ENCODE data around the gene ASL. TPM values are rescaled to one million over a fixed set of nuclear protein-coding genes. Genes with fewer than 3 reads are reported as not detected.

ASL gene
- total RNA-seq, 1 experiment from 2014 or later = 46.9 TPM

GRCh38 chr7:66110856-66111255, 35.2 kb downstream of the ASL start (continued):
- TF ChIP-seq SP1 (IDR thresholded peaks at IDR 0.05; ENCODE audit: low read depth) = peak; percentile 91

DNA sequence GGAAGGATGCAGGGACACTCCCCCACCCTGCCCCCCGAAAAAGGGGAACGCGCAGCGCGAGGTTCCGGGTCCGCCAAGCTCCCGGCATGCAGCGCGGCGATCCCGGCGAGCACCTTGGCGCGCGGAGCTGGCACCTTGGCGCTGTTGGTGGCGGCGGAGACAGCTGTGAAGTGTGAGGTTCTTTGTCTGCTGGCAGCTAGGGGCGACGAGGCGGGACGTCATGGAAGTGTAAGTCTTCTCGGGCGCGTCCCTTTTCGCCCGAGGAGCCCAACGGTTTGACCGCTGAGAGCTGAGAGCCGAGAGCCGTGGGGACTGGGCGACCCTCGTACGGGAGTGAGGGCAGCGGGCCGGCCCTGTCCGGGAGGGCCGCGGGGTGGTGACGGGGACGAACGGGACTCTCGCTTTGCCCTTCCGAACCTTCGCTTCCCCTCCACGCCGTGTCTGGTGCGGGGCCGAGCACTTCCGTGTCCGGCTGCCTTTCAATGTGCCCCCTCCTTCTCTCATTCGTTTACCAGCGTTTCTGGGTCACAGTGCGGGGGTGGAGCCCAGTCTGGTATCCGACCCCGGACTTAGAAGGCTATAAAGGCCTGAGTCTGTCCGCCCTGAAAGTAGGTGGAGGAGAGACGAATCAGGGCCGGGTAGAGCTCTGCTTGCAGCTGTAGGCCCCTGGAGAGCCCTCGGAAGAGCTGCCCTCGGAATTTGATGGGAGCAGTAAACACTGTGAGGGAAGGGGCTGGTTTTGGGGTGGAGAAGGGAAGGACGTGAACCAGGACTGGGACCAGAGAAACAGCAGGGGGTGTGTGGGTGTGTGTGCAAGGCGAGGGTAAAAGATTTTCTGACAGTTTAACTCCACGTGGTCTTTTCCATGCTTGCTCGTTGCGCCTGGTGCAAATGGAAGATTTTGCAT, 39.4 kb downstream of the ASL start, which contains the start of gene CRCP:
TSS of gene CRCP (plus strand) at position 105 of the 907 bp plus-strand sequence. CDS start at position 221, 116 bp downstream.
- Histone ChIP-seq H2AFZ (ENCODE audit: low read depth, low read length, poor library complexity, severe bottlenecking) (no peak within 1 kb of the TSS), H3K36me3 (ENCODE audit: control insufficient read depth in 1 of 2, insufficient read depth in 2 of 2, low read length in 2 of 2) (peaks cover 2 to 5% of the 10 kb centered on the region in 2 experiments; a peak in 1 of 4 replicates), H3K9me3 (ENCODE audit: control insufficient read depth in 1 of 2, insufficient read depth in 1 of 2, low read depth in 1 of 2, low read length in 2 of 2) (no peaks in the 10 kb centered on the region), H3K4me2 (ENCODE audit: low read length) (peak within 1 kb of the TSS; percentile 87), H3K27ac (ENCODE audit: low read depth, low read length) (peak within 1 kb of the TSS; percentile 87), H3K9ac (ENCODE audit: low read length) (peak within 1 kb of the TSS; percentile 95), H4K20me1 (ENCODE audit: insufficient read depth) (no peaks in the 10 kb centered on the region), H3K4me1 (ENCODE audit: control insufficient read depth in 1 of 2, insufficient read depth in 2 of 2, low read length in 2 of 2) (peaks cover 22 to 41% of the 10 kb centered on the region in 2 experiments), H3K79me2 (ENCODE audit: insufficient read depth, low read length) (peaks cover 53% of the 10 kb centered on the region), H3K9me2 (ENCODE audit: insufficient read depth) (no peaks in the 10 kb centered on the region), H3K4me3 (replicated peaks in 1 of 2; ENCODE audit: low read depth in 1 of 2, low read length in 2 of 2) (peak within 1 kb of the TSS; percentile 86 to 91), H3K27me3 (ENCODE audit: insufficient read depth, low read length) (no peaks in the 10 kb centered on the region)
- TF ChIP-seq, protein P1, sequence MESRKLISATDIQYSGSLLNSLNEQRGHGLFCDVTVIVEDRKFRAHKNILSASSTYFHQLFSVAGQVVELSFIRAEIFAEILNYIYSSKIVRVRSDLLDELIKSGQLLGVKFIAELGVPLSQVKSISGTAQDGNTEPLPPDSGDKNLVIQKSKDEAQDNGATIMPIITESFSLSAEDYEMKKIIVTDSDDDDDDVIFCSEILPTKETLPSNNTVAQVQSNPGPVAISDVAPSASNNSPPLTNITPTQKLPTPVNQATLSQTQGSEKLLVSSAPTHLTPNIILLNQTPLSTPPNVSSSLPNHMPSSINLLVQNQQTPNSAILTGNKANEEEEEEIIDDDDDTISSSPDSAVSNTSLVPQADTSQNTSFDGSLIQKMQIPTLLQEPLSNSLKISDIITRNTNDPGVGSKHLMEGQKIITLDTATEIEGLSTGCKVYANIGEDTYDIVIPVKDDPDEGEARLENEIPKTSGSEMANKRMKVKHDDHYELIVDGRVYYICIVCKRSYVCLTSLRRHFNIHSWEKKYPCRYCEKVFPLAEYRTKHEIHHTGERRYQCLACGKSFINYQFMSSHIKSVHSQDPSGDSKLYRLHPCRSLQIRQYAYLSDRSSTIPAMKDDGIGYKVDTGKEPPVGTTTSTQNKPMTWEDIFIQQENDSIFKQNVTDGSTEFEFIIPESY (IDR thresholded peaks at IDR 0.05; ENCODE audit: extremely low read depth, insufficient replicate concordance, low read length) = no peak
- TF ChIP-seq TCF7L2 (IDR thresholded peaks at IDR 0.05; ENCODE audit: borderline replicate concordance, extremely low read depth, insufficient read depth, insufficient read length) (peak; percentile 48), ELF1 (IDR thresholded peaks at IDR 0.05; ENCODE audit: borderline replicate concordance, low read depth) (peak; percentile 32; the same call in 1 of the 2 replicates), SP1 (IDR thresholded peaks at IDR 0.05; ENCODE audit: low read depth) (peak; percentile 15; the same call in 1 of the 2 replicates), RAD21 (IDR thresholded peaks at IDR 0.05; ENCODE audit: low read depth) (peak; percentile 33; the same call in 1 of the 2 replicates), SIN3A (IDR thresholded peaks at IDR 0.05; ENCODE audit: low read depth) (peak; percentile 71), POLR2A (IDR thresholded peaks at IDR 0.05; ENCODE audit: borderline replicate concordance, extremely low read depth, insufficient read depth, insufficient read length) (peak; percentile 44), CEBPB (IDR thresholded peaks at IDR 0.05; ENCODE audit: low read depth) (no peak), POLR2AphosphoS5 (IDR thresholded peaks at IDR 0.05; ENCODE audit: low read depth, low read length) (peak; percentile 89), MAX (IDR thresholded peaks at IDR 0.05) (peak; percentile 92), FOSL1 (IDR thresholded peaks at IDR 0.05; ENCODE audit: low read depth) (no peak), CBX3 (IDR thresholded peaks at IDR 0.05; ENCODE audit: low read depth) (peak; percentile 11; the same call in 1 of the 2 replicates), YY1 (IDR thresholded peaks at IDR 0.05; ENCODE audit: extremely low read depth, insufficient replicate concordance, low read depth, low read length) (peak; percentile 58), ZFX (IDR thresholded peaks at IDR 0.05) (peak; percentile 79; the same call in 1 of the 2 replicates), EGR1 (IDR thresholded peaks at IDR 0.05; ENCODE audit: low read depth) (peak; percentile 92)
- TF ChIP-seq, protein P2, sequence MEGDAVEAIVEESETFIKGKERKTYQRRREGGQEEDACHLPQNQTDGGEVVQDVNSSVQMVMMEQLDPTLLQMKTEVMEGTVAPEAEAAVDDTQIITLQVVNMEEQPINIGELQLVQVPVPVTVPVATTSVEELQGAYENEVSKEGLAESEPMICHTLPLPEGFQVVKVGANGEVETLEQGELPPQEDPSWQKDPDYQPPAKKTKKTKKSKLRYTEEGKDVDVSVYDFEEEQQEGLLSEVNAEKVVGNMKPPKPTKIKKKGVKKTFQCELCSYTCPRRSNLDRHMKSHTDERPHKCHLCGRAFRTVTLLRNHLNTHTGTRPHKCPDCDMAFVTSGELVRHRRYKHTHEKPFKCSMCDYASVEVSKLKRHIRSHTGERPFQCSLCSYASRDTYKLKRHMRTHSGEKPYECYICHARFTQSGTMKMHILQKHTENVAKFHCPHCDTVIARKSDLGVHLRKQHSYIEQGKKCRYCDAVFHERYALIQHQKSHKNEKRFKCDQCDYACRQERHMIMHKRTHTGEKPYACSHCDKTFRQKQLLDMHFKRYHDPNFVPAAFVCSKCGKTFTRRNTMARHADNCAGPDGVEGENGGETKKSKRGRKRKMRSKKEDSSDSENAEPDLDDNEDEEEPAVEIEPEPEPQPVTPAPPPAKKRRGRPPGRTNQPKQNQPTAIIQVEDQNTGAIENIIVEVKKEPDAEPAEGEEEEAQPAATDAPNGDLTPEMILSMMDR (IDR thresholded peaks at IDR 0.05 in 2 of 3, conservative IDR thresholded peaks at IDR 0.05 in 1 of 3; ENCODE audit: borderline replicate concordance in 1 of 3, insufficient read depth in 1 of 3, low read depth in 2 of 3, low read length in 2 of 3) = 0 out of 6 replicates have a peak, but pooled peaks of 1 of the 3 experiments have one; percentile 2
- ChIA-PET POLR2A (no interaction called here), CTCF (no interaction called here), RAD21 (ENCODE audit: low non-redundant PET in 1 of 2, low total read pairs in 2 of 2, uncharacterized antibody in 2 of 2, unreplicated experiment in 2 of 2) (no interaction called here)
- intact Hi-C loops (cut with micrococcal nuclease) = no loop called here
- TSS peak; percentile 59 for BruUV-seq (replicated peaks)
- ATAC-seq (peak; percentile 75), DNase-seq (ENCODE audit: low read depth, low spot score) (no peak)
